NCI-H510A treated with DMSO at 0.1 percent for 48 hours (cell line): Measurements from ENCODE around the gene TRIM62.

Experiments used
- DNase-seq: peaks from one replicate; lab custom pipeline; 2025; lab: John Stamatoyannopoulos, UW

Gene TRIM62

GRCh38 chr1:33180226-33180910, 1.5 kb downstream of the TRIM62 start:
- no peak for DNase-seq

- no peak for DNase-seq
These were observed 2.9 kb downstream of the TRIM62 start for GRCh38 chr1:33178836-33179439.

GRCh38 chr1:33177996-33178540, 3.8 kb downstream of the TRIM62 start:
- DNase-seq: no peak

GRCh38 chr1:33176887-33177286, 5.0 kb downstream of the TRIM62 start:
- DNase-seq: no peak

- DNase-seq: no peak
These were observed 5.4 kb downstream of the TRIM62 start for GRCh38 chr1:33176362-33176850.

- no peak for DNase-seq
These were observed 6.0 kb downstream of the TRIM62 start for GRCh38 chr1:33175865-33176264.

GRCh38 chr1:33173091-33173490, 8.8 kb downstream of the TRIM62 start:
- no peak for DNase-seq

GRCh38 chr1:33171977-33172813, 9.6 kb downstream of the TRIM62 start:
- no peak for DNase-seq

- no peak for DNase-seq
These were observed 11.2 kb downstream of the TRIM62 start for GRCh38 chr1:33170351-33171274.

GRCh38 chr1:33169290-33170055, 12.4 kb downstream of the TRIM62 start:
- DNase-seq: peak; percentile 51

- DNase-seq: no peak
These were observed 13.1 kb downstream of the TRIM62 start for GRCh38 chr1:33168556-33169289.

GRCh38 chr1:33167650-33168447, 14.0 kb downstream of the TRIM62 start:
- no peak for DNase-seq

GRCh38 chr1:33165809-33166208, 16.0 kb downstream of the TRIM62 start:
- DNase-seq: no peak

GRCh38 chr1:33165209-33165608, 16.6 kb downstream of the TRIM62 start:
- DNase-seq: no peak

GRCh38 chr1:33163621-33164519, 18.0 kb downstream of the TRIM62 start:
- no peak for DNase-seq

GRCh38 chr1:33162141-33162540, 19.7 kb downstream of the TRIM62 start:
- no peak for DNase-seq

- DNase-seq: no peak
These were observed 20.7 kb downstream of the TRIM62 start for GRCh38 chr1:33161061-33161681.

- no peak for DNase-seq
These were observed 22.3 kb downstream of the TRIM62 start for GRCh38 chr1:33159577-33159976.
